HG03025 (cell line): ENCODE data around the gene PLEKHJ1.
"Not testable (repeated sequence)": the region's sequence is repeated elsewhere in the genome, so short reads cannot be mapped to it uniquely, and the experiment has no call there.

ENCODE experiments used
- ATAC-seq: cut with Tn5 transposase; IDR thresholded peaks from one replicate; pipeline ENCODE4 v1.9.1; 2021; ENCODE audit warnings: mild to moderate bottlenecking, moderate library complexity; ENCODE audit not compliant: unreplicated experiment, low FRiP score

The PLEKHJ1 gene

GRCh38 chr19:2201473-2202148, 34.5 kb downstream of the PLEKHJ1 start:
- no peak for ATAC-seq

GRCh38 chr19:2200624-2201294, 35.4 kb downstream of the PLEKHJ1 start:
- ATAC-seq = not testable (repeated sequence)

DNA sequence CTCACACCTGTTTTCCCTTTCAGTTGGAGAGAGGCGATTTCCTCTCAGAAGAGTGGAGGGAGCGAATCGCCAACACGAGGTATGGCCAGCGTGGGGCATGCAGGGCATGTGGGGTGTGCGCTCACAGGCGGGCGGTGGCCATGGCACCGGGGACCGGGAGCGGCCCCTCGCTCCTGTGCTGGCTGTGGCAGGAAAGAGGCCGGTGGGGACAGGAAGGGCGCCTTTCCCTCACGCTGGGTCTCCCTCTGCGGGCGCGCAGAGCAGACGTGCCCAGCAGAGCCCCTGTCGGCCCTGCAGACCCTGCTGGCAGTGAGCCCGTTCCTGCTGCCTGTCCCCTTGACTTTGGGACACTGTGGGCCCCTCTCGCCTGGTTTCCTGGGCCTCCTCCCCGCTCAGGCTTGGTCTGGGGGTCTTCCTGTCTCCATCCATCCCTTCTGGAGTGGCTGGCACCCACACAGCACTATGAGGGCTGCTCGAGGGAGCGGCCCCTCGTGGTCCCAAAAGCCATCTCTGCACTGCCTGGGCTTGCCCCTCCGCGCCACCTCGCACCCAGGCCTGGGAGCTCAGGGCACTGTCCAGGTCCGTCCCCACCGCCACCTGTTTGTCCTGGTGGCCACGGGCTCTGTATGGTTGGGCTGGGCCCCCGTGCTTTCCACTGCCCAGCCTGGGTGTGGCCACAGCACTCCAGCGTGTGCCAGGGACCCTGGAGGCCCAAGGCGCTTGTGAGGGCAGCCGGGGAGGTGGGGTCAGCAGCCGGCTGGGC, 36.1 kb downstream of the PLEKHJ1 start:
- ATAC-seq = no peak

DNA sequence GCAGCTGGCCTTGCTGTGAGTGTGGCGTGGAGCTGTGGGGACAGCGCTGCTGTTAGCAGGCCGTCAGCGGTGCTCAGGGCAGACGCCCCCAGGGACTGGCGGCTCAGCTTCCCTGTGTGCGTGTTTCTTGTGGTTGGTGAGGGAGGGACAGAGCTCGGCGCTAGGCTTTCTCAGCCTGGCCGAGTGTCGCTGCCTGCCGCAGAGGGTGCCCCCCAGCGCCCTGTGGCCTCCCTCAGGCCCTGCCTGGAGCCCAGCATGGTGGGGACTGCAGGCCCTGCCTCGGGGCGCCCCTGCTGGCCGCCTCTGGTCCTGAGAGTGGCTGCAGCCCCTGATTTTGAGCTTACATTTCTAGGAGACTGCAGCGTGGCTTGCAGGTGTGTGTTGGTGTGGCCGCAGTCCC, 36.9 kb downstream of the PLEKHJ1 start:
- no peak for ATAC-seq

DNA sequence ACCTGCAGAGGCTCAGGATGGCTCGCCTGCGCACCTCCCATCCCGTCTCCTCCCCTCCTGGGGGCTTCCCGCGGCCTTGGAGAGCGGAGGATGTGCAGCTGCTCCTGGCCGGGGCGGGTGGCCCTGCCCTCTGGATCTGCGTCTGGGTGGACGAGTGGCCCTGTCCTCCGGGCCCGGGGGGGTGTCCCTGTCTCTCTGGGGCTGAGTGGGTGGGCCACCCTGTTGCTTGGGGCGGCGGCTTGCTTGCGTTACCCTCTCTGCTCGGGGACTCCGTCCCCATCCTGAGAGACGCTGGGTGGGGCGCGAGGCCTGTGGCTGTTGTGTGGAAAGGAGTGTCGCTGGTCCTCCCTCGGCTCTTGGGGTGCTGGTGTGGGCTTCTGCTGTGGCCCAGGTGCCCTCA, 37.8 kb downstream of the PLEKHJ1 start:
- ATAC-seq = no peak

GRCh38 chr19:2197270-2197669, 38.9 kb downstream of the PLEKHJ1 start:
- ATAC-seq = no peak

DNA sequence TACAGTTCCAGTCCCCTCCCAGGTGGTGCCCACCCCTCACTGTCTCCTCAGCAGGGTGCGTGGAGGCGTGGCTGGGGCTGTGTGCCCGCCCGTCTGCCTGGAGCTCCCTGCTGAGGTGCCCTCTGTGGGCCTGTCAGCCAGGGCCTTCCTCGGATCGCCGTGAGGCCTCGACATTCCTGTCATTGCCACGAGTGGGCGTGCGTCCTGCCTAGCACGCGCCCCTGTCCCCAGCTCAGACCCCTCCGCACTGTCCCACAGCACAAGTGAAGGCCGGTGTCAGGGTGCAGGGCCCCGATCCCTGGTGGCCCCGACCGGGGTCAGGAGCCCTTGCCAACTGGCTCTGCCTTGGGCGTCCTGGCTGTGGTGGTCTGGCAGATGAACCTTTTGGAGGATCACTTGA, 40.2 kb downstream of the PLEKHJ1 start:
- no peak for ATAC-seq

- no peak for ATAC-seq
Observed at GRCh38 chr19:2195361-2195760, 40.8 kb downstream of the PLEKHJ1 start.

- no peak for ATAC-seq
Observed at GRCh38 chr19:2194513-2195078, 41.5 kb downstream of the PLEKHJ1 start.

- no peak for ATAC-seq
Observed at GRCh38 chr19:2193807-2194206, 42.3 kb downstream of the PLEKHJ1 start.

DNA sequence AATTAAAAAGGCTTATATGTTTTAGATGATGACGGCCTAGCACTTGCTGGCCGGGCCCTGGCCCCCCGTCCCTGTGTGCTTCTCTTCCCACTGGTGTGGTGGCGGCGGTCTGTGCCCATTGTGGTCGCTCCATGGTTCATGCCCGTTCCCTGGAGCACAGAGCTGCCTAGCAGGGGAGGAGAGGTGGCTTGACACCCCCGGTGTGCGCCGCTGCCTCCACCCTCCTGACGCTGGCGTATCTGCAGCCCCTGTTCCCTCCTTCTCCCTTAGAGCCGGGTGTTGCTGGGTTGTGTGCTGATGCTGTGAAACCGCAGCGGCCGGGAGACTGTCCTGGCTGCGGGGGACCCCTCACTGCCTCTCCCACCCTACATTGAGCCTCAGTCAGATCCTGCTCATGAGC, 43.3 kb downstream of the PLEKHJ1 start:
- no peak for ATAC-seq

DNA sequence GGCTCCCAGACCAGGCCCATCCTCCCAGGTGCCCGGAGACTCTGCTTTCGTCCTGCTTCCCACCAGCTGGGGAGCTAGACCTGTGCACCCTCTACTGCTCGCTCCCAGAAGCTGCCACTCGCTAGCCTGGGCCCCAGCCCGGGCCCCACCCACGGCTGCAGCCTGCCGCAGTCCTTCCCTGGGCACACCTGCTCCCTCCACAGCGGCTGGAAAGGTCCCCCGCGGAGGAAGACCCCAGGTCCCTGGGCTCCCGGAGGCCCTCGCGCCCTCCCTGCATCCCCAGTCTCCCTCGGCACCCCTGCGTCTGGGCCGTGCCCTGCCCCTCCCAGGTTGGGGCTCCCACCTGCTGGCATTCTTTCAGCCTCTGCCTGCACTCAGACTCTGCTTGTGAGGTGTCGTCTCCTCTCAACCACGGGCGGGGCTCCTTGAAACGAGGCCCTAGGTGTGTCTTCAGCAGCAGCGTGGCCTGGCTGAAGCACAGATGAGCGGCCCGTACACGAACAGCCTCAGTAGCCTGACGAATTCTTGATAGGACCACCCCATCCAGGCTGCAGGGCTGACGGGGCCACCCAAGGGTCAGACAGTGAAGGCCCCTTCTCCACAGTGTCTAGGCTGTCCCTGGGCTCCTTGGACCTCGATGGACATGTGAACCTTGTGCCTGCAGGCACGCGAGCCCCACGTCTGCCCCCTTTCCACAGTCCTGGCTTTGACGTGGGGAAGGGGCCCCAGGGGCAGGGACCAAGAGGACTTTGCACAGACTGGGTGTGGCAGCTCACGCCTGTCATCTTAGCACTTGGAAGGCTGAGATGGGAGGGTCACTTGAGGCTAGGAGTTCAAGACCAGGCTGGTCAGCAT, 44.4 kb downstream of the PLEKHJ1 start:
- ATAC-seq = no peak

- ATAC-seq = no peak
Observed at GRCh38 chr19:2190848-2191455, 45.2 kb downstream of the PLEKHJ1 start.

GRCh38 chr19:2189880-2190279, 46.2 kb downstream of the PLEKHJ1 start:
- no peak for ATAC-seq

- no peak for ATAC-seq
Observed at GRCh38 chr19:2188708-2189385, 47.3 kb downstream of the PLEKHJ1 start.

DNA sequence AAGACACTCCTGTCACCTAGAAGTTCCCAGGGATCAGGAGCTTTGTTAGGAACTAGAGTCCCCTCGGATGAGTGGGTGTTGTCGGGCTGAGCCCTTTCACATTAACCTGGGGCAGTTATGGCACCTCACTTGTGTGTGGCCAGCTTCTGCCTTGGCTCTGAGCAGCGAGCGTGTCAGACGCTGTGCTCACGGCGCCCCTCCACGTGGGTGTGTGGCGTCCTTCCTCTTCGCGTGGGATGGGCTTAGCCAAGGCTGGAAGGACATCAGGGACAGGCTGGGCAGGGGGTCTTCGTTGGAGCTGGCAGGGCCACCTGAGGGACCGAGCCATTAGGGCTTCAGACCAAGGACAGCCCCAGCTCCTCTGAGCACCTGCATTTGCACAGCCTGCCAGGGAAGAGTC, 49.0 kb downstream of the PLEKHJ1 start:
- ATAC-seq = no peak

DNA sequence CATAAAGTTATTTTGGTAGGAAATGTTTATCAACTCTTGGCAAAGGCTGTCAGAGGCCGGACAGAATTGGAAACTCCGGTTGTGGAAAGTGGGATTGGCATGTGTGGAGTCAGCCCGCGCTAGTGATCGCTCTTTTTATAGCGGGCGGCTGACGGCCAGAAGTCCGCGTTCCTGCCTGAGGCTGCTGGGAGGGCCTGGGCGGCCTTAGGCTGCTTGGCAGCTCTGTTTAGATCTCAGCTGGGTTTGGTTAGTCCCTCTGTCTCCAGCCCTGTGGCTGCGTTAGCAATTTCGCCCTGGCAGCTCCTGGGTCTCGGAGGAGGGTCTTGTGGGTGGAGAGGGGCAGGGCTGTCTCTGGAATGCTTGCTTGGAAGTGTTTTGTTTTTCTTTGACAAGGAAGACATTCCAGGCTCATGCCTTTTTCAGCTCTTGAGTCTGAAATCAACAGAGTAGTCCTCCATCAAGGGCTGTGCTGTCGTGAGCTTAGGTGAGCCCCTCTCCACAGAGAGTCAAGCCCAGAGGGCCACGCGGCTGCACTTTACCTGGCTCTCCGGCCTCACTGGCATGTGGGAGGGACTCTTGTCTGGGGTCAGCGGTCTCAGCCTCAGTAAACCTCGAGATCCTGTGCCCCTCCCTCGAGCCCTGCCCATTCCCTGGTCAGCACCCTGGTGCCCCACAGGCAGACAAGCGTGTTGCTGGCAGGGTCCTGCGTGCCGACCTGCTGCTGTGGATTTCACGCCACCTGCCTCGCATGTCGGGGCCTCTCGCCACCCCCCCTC, 49.9 kb downstream of the PLEKHJ1 start:
- no peak for ATAC-seq

DNA sequence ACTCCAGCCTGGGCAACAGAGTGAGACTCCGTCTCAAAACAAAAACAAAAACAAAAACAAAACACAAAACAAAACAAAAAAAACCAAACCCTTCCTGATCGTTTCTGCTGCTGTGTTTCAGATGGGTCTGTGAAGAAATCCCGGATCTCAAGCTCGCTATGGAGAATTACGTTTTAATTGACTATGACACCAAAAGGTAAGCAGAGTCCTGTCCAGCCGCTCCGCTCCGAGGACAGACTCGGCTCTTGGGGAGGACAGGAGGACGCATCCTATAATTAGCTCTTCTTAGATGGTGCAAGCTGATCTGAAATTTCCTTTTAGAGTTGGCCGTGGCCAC, 50.4 kb downstream of the PLEKHJ1 start:
- no peak for ATAC-seq
